GM23248 (cell line): ENCODE measurements around the gene UBTD2.

Experiments
- EZH2 ChIP-seq: fragments of 200-600 bp; sonication (generic); IDR thresholded peaks from 2 replicates; pipeline ENCODE4 v1.6.1; 2018; ENCODE audit warnings: antibody characterized with exemption, mild to moderate bottlenecking; ENCODE audit not compliant: insufficient read depth, poor library complexity, severe bottlenecking
- EZH2phosphoT487 ChIP-seq: fragments of 200-600 bp; sonication (generic); IDR thresholded peaks from 2 replicates; pipeline ENCODE4 v1.6.1; 2018; ENCODE audit warnings: antibody characterized with exemption, moderate library complexity, mild to moderate bottlenecking, low read depth; ENCODE audit not compliant: insufficient read depth

GRCh38 chr5:172211676-172212075 lies 71.9 kb downstream of the UBTD2 start:
- no peak for TF ChIP-seq EZH2
- TF ChIP-seq EZH2phosphoT487 = no peak
